Gastroesophageal sphincter (tissue), 4 donors: Measurements from ENCODE around the gene TYRO3. TPM values are rescaled to one million over a fixed set of nuclear protein-coding genes. Genes with fewer than 3 reads are reported as not detected.

Experiments used
- ATAC-seq: fragments of 150-250 bp; one replicate; pipeline ENCODE4 v1.9.1; 2016; ENCODE audit warnings: mild to moderate bottlenecking, moderate library complexity
- H3K27ac ChIP-seq, 4 donors: fragments of 200-600 bp; sonication (generic) in 3 of 4; 1 replicate in 3 of 4; 2 replicates in 1 of 4; pipeline ENCODE4 v1.5.1; 2016 to 2019
- H3K27me3 ChIP-seq: fragments of 200-600 bp; sonication (generic); one replicate; pipeline ENCODE4 v1.5.1; 2019
- H3K36me3 ChIP-seq, 2 donors: fragments of 200-600 bp; sonication (generic); one replicate each; pipeline ENCODE4 v1.5.1; 2019; ENCODE audit warnings: control low read depth in 1 of 2
- H3K4me1 ChIP-seq, 3 donors: fragments of 200-600 bp; sonication (generic); 1 replicate in 2 of 3; 2 replicates in 1 of 3; pipeline ENCODE4 v1.5.1; 2016 to 2019; ENCODE audit warnings: control low read depth in 2 of 3
- H3K4me3 ChIP-seq, 2 donors: fragments of 200-600 bp; sonication (generic); one replicate each; pipeline ENCODE4 v1.5.1; 2019; ENCODE audit warnings: mild to moderate bottlenecking in 1 of 2, moderate library complexity in 1 of 2
- H3K9me3 ChIP-seq, 3 donors: fragments of 200-600 bp; sonication (generic); one replicate each; pipeline ENCODE4 v1.5.1; 2017 to 2019; ENCODE audit warnings: control low read depth in 2 of 3
- EP300 ChIP-seq: sonication (generic); formaldehyde crosslinking; IDR thresholded peaks from one replicate; pipeline ENCODE4 v1.6.1; 2017; ENCODE audit warnings: antibody characterized with exemption, mild to moderate bottlenecking
- POLR2A ChIP-seq, 2 donors: fragments of 450-650 bp; IDR thresholded peaks; one replicate each; pipeline ENCODE4 v1.6.1; 2017; ENCODE audit warnings: antibody characterized with exemption in 2 of 2, mild to moderate bottlenecking in 2 of 2, moderate library complexity in 1 of 2
- POLR2AphosphoS5 ChIP-seq: sonication (generic); formaldehyde crosslinking; IDR thresholded peaks from one replicate; pipeline ENCODE4 v1.6.1; 2017; ENCODE audit warnings: antibody characterized with exemption
- WGBS, 2 donors: methylation state at CpG; one replicate each; pipeline ENCODE4 v1.1.5; 2018; ENCODE audit warnings: low coverage in 1 of 2; 5-methylcytosine and 5-hydroxymethylcytosine counted together
- total RNA-seq, 4 donors: library from RNA; depleted of rRNA; stranded (reverse); fragments of >200 nt; gene quantifications; one replicate each; pipeline ENCODE4 v1.1.0, GENCODE V29; 2016
- TF ChIP-seq, protein P1 (sequence below), 4 experiments: fragments of 200-600 bp in 2 of 4; fragments of 450-650 bp in 2 of 4; sonication (generic) in 1 of 4; IDR thresholded peaks; one replicate each; pipeline ENCODE4 v1.5.1; 2017 to 2019; ENCODE audit warnings: antibody characterized with exemption in 4 of 4, mild to moderate bottlenecking in 2 of 4, moderate library complexity in 2 of 4

TYRO3 gene
- total RNA-seq, 4 donors from 2014 or later = 3.1 to 9.5 (median 8.4) TPM

DNA sequence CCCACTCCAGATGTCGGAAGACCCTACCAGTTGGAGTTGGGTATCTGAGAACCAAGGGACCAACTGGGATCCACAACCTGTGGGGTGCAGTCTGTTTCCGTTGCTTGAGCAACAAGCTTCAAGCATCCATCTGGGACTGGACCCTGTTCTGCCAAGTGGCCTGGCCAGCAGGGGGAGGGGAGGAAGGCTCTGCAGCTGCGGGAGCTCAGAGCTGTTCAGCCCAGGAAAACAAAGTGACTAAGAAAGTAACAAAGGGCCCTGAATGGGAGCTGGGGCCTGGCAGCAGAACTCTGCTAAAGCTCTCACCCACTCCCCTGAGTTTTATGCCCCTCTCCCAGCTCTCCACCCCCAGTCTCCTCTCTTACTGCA, 2.7 kb downstream of the TYRO3 start:
- peak overlapping the region in 3 of 4 donors; percentile 38 to 82 (median 43) for H3K27ac ChIP-seq
- no peak overlapping the region for H3K4me3 ChIP-seq
- H3K27me3 ChIP-seq = no peaks in the 10 kb centered on the region
- WGBS, 2 donors = 60 to 80% methylated on average over 1 of the region's 3 CpGs
- H3K36me3 ChIP-seq = peaks cover 0 to 6% of the 10 kb centered on the region in 2 donors
- peak; percentile 54 for ATAC-seq
- H3K9me3 ChIP-seq = no peaks in the 10 kb centered on the region
- TF ChIP-seq, protein P1, sequence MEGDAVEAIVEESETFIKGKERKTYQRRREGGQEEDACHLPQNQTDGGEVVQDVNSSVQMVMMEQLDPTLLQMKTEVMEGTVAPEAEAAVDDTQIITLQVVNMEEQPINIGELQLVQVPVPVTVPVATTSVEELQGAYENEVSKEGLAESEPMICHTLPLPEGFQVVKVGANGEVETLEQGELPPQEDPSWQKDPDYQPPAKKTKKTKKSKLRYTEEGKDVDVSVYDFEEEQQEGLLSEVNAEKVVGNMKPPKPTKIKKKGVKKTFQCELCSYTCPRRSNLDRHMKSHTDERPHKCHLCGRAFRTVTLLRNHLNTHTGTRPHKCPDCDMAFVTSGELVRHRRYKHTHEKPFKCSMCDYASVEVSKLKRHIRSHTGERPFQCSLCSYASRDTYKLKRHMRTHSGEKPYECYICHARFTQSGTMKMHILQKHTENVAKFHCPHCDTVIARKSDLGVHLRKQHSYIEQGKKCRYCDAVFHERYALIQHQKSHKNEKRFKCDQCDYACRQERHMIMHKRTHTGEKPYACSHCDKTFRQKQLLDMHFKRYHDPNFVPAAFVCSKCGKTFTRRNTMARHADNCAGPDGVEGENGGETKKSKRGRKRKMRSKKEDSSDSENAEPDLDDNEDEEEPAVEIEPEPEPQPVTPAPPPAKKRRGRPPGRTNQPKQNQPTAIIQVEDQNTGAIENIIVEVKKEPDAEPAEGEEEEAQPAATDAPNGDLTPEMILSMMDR (IDR thresholded peaks at IDR 0.05) = peak in 2 of 4 experiments; percentile 11 to 21
- TF ChIP-seq EP300 (no peak), POLR2AphosphoS5 (no peak), POLR2A (IDR thresholded peaks at IDR 0.05) (no peak)
- H3K4me1 ChIP-seq = peaks cover 0 to 58% (median 10%) of the 10 kb centered on the region in 3 donors

DNA sequence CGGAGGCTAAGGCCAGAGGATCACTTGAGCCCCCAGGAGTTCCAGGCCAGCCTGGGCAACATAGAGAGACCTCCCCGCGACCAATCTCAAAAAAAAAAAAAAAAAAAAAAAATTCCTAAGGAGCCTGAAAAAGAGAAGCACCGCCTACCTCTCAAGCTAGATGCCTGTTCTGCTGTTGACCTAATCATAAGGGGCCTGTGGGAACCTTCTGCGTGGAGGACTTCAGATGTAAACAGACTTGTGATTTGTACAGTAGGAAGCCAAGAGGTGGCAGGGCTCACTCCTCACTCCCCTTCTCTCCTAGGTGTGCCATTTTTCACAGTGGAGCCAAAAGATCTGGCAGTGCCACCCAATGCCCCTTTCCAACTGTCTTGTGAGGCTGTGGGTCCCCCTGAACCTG, 3.2 kb downstream of the TYRO3 start:
- H3K27ac ChIP-seq = peak overlapping the region in 2 of 4 donors; percentile 31 to 47
- H3K9me3 ChIP-seq = no peaks in the 10 kb centered on the region
- peaks cover 0 to 8% of the 10 kb centered on the region in 2 donors for H3K36me3 ChIP-seq
- H3K4me1 ChIP-seq = peaks cover 0 to 58% (median 10%) of the 10 kb centered on the region in 3 donors
- TF ChIP-seq POLR2AphosphoS5 (no peak), POLR2A (IDR thresholded peaks at IDR 0.05) (no peak), EP300 (no peak)
- TF ChIP-seq, protein P1 (IDR thresholded peaks at IDR 0.05) = no peak
- H3K4me3 ChIP-seq = no peak overlapping the region
- H3K27me3 ChIP-seq = no peaks in the 10 kb centered on the region
- 45 to 58% methylated on average over 2 to 3 of the region's 5 CpGs for WGBS, 2 donors
- ATAC-seq = no peak

- Histone ChIP-seq H3K27me3 (no peaks in the 10 kb centered on the region), H3K4me1 (peaks cover 0 to 55% (median 7%) of the 10 kb centered on the region in 3 donors), H3K27ac (peak overlapping the region in 1 of 4 donors; percentile 31), H3K4me3 (no peak overlapping the region), H3K9me3 (no peaks in the 10 kb centered on the region), H3K36me3 (peaks cover 0 to 8% of the 10 kb centered on the region in 2 donors)
- 20 to 40% methylated on average over 1 to 4 of the region's 4 CpGs for WGBS, 2 donors
- TF ChIP-seq POLR2A (IDR thresholded peaks at IDR 0.05) (no peak), POLR2AphosphoS5 (no peak), EP300 (no peak)
- TF ChIP-seq, protein P1 (IDR thresholded peaks at IDR 0.05) = no peak
- ATAC-seq = no peak
Measured at GRCh38 chr15:41562784-41563198, 3.8 kb downstream of the TYRO3 start.

GRCh38 chr15:41564286-41564959, 5.4 kb downstream of the TYRO3 start:
- Histone ChIP-seq H3K4me3 (no peak overlapping the region), H3K9me3 (no peaks in the 10 kb centered on the region), H3K27ac (no peak overlapping the region), H3K27me3 (no peaks in the 10 kb centered on the region), H3K4me1 (peaks cover 0 to 43% (median 0%) of the 10 kb centered on the region in 3 donors), H3K36me3 (peaks cover 0 to 19% of the 10 kb centered on the region in 2 donors)
- 45% methylated on average over 2 of the region's 7 CpGs; no CpG with 5 or more reads in 1 of the 2 donors for WGBS, 2 donors
- ATAC-seq = no peak
- TF ChIP-seq EP300 = no peak
- TF ChIP-seq POLR2A (IDR thresholded peaks at IDR 0.05) = no peak
- TF ChIP-seq POLR2AphosphoS5 = no peak
- TF ChIP-seq, protein P1 (IDR thresholded peaks at IDR 0.05) = no peak
